WI38 (cell line): ENCODE measurements around the gene SECISBP2.

Source experiments
- H3K4me3 ChIP-seq: 2 replicates; pipeline ENCODE4 v1.5.1; 2011; ENCODE audit warnings: low read depth, mild to moderate bottlenecking, control low read depth, low read length
- TF ChIP-seq, protein P1 (sequence below): IDR thresholded peaks from 2 replicates; pipeline ENCODE4 v1.5.1; 2012; ENCODE audit warnings: low read depth, mild to moderate bottlenecking, control low read depth, low read length

Gene SECISBP2

DNA sequence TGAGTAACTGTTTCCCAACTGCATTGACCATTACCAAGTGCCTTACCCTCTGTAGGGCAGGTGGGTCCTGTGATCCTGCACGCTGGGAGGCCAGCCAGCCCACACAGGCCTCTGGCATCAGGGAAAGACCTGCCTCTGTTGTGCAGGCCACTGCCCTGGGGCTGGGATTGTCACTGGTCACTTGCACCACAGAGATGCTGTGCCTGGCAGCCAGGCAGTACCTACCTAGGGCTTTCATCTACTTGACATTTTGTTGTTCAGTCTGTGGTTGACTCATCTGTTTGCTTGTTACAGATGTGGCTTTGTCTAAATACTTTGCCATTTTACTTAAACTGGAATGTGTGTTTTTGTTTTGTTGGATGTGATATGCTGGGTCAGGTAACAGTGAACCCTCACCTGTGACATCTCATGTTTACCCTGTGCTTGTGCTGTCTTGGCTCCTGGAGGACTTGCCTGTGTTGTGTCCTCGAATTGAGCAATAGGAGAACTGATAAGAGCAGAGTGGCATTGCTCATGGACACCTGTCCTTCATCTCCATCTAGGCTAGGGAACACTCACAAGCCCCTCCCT is 32.8 kb downstream of the SECISBP2 start:
- no peak overlapping the region for H3K4me3 ChIP-seq
- TF ChIP-seq, protein P1, sequence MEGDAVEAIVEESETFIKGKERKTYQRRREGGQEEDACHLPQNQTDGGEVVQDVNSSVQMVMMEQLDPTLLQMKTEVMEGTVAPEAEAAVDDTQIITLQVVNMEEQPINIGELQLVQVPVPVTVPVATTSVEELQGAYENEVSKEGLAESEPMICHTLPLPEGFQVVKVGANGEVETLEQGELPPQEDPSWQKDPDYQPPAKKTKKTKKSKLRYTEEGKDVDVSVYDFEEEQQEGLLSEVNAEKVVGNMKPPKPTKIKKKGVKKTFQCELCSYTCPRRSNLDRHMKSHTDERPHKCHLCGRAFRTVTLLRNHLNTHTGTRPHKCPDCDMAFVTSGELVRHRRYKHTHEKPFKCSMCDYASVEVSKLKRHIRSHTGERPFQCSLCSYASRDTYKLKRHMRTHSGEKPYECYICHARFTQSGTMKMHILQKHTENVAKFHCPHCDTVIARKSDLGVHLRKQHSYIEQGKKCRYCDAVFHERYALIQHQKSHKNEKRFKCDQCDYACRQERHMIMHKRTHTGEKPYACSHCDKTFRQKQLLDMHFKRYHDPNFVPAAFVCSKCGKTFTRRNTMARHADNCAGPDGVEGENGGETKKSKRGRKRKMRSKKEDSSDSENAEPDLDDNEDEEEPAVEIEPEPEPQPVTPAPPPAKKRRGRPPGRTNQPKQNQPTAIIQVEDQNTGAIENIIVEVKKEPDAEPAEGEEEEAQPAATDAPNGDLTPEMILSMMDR: no peak

DNA sequence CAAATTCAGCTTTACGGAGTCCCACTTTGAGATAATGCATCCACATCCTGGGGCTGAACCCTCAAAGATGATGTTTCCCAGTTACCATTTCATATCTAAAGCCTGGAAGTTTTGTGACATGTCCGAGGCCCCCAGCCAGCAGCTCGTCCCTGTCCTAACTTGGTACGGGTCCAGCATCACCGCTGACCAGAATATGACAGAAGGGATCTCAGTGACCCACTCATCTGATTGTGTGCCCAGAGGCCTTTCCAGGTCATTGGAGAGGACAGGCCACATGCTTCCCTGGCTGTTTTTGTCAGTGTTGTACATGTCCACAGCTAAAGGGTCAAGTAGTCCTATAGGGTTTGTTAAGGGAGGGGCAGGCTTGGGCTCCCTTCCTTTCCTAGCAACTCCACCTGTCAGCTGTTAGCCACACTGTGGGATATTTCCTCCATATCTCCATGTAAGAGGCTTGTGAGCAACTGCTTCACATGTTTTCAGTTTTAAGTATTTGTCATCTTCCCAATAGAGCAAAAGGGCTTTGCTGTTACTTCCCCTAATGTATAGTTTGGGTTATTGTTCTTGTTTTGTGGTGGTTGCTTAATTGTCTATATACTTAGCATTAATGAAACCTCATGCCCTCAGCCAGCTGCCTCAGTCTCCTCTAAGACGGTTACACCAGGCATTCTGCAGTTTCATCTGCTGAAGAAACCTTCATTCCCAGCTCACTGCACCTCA is 33.4 kb downstream of the SECISBP2 start:
- TF ChIP-seq, protein P1: no peak
- no peak overlapping the region for H3K4me3 ChIP-seq

DNA sequence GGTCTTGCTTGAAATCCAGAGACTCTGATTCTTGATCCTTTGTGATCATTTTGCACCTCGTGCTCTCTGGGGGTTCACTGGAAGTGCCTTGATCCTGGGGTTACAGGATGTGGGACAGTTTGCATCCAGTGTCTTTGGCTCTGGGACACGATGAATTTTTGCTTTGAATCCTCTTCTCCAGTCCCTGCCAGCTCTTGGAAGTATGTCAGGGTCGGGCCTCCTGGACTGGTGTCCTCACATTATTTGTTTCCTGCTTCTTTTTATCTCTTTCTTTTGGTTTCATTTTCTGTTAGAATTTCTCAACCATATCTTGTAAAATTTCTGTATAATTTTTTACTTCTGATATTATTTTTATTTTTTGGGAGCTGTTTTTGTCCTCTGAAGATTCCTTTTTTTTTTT is 34.2 kb downstream of the SECISBP2 start:
- TF ChIP-seq, protein P1: no peak

DNA sequence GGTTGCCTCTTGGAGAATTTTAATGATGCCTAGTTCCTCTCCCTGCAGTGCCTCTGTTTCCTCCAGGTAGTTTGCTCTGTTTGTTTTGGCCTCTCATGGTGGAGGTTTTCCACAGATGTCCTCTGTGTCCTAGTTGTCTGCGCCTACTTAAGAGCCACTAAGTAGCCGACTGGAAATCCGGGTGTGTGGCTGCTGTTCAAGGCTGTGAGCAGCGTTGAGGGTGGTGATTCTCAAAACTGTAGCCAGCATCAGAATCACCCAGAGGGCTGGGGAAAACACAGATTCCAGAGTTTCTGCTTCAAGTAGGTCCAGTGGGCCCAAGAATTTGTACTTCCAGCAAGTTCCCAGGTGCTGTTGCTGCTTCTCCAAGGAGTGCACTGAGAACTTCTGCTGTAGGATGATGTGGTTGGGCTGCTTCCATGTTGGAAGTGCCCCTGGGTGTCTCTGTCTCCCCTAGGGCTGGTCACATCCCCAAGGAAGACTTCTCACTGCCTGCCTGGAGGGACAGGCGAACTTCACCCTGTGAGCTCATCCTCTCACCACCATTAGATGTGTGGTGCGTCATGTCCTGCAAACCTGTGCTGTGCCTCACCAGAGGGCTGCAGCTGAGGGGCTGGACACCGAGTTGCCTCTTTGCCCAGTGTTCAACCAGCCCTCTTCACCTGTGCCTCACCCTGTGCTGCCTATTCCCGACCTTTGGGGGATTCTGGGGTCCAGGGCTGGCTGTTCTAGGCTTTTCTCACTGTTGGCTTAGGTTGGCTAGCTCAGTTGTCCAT is 34.8 kb downstream of the SECISBP2 start:
- no peak overlapping the region for H3K4me3 ChIP-seq
- TF ChIP-seq, protein P1: no peak

More for the DNA sequence above, 34.2 kb downstream of the SECISBP2 start:
- no peak overlapping the region for H3K4me3 ChIP-seq

DNA sequence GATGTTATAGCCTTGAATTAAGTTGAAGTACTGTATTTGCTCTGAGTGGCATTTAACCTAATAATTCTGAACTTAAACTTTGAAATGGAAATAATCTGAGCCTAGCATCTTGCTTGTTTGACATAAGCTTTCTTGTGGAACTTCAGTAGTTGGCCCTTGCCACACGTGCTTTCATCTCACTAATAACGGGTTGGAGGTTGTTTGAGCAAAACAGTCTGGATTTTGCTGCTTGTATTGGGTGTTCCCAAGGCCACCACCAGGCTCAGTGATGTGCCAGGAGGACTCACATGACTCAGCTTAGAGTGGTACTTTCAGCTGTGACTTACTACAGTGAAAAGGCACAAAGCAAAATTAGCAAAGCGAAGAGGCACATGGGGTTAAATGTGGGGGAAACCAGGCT is 35.7 kb downstream of the SECISBP2 start:
- no peak overlapping the region for H3K4me3 ChIP-seq
- TF ChIP-seq, protein P1: no peak

DNA sequence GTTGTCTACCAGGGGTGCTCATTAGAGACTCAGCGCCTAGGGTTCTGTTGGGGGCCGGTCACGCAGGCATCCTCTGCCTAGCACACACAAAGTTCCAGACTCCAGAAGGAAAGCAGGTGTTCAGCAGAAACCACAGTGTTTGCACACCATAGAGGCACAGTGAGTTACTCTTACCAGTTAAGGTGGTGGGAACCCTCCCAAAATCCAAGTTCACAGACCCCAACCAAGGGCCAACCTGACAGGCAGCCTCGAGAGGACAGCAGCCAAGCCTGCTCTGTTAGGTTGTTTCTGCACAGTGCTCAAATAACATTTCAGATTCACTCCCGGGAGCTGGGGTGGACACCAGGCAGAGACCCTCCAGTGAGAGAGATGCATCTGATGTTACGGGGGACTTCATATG is 36.2 kb downstream of the SECISBP2 start:
- TF ChIP-seq, protein P1: no peak
- H3K4me3 ChIP-seq: no peak overlapping the region

DNA sequence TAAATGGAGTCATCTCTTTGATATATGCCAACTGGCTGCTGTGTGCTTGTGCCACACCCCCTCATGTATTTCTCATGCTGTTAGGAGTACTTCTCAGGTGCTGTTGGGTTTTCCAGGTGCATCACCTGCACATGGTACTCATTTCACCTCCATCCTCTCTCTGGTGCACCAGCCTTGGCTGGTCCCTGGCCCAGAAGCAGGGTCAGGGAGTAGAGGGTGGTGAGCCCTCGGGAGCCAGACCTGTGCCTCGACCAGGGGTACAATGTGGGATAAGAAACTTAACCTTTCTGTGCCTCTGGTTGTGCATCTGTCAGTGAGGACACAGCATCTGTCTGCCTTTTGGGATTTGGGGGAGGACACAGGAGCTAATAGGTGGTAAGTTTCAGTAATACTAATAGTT is 38.5 kb downstream of the SECISBP2 start:
- H3K4me3 ChIP-seq: no peak overlapping the region
- TF ChIP-seq, protein P1: no peak
